ENCODE results near the gene AASDHPPT. TPM values are rescaled to one million over a fixed set of nuclear protein-coding genes. Genes with fewer than 3 reads are reported as not detected.

Gene AASDHPPT
- total RNA-seq, 4 donors from 2014 or later = 23.2 to 59.4 (median 45.2) TPM

DNA sequence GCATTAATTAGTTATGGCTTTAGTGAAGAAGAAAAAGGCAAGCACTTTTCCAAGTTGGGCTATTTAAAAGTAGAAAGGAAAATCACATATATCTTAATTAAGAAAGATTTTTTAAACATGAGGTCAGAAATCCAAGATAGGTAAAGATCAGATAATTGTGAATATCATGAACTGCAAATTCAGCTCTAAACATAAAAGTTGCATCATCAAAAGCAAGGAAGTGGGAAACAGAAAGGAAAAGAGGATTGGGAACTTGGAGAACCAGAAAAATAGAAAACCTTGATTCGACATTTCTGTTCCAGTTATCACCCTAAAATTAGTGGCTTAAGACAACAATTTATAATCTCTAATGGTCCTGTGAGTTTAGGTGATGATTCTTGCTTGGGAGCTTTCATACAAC, 17.8 kb upstream of the AASDHPPT start:
- Histone ChIP-seq H3K4me1 (no peaks in the 10 kb centered on the region), H3K9me3 (no peaks in the 10 kb centered on the region), H3K27me3 (no peaks in the 10 kb centered on the region), H3K27ac (no peak overlapping the region), H3K36me3 (no peaks in the 10 kb centered on the region), H3K4me3 (no peak overlapping the region)
- ATAC-seq (no peak), DNase-seq (no peak)
- intact Hi-C loops (cut with DNase I; ENCODE audit: low total_unique reads) (no loop called here), in situ Hi-C loops (cut with MboI; ENCODE audit: low sequenced_read_pairs in 4 of 4) (no loop called here)
- TF ChIP-seq POLR2A (IDR thresholded peaks at IDR 0.05) = no peak
- TF ChIP-seq, protein P1, sequence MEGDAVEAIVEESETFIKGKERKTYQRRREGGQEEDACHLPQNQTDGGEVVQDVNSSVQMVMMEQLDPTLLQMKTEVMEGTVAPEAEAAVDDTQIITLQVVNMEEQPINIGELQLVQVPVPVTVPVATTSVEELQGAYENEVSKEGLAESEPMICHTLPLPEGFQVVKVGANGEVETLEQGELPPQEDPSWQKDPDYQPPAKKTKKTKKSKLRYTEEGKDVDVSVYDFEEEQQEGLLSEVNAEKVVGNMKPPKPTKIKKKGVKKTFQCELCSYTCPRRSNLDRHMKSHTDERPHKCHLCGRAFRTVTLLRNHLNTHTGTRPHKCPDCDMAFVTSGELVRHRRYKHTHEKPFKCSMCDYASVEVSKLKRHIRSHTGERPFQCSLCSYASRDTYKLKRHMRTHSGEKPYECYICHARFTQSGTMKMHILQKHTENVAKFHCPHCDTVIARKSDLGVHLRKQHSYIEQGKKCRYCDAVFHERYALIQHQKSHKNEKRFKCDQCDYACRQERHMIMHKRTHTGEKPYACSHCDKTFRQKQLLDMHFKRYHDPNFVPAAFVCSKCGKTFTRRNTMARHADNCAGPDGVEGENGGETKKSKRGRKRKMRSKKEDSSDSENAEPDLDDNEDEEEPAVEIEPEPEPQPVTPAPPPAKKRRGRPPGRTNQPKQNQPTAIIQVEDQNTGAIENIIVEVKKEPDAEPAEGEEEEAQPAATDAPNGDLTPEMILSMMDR (IDR thresholded peaks at IDR 0.05 in 4 of 5, conservative IDR thresholded peaks at IDR 0.05 in 1 of 5) = no peak

DNA sequence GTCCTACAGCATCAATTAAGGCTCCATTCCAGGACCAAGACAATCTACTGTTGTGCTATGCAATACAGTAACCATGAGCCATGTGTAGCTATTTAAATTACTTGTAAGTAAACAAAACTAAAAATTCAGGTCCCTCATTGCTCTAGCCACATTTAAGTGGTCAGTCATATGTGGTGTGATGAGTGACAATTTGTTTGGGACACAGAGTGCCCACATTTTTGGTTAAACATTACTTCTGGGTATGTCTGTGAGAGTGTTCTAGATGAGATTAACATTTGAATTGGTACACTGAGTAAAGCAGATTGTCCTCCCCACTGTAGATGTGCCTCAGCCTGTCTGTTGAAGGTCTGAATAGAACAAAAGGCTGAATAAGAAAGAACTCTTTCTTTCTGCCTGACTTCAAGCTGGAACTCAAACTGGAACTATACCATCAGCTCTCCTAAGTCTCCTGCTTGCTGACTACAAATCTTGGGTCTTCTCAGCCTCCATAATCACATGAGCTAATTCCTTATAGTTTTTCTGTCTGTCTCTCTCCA, 16.1 kb upstream of the AASDHPPT start:
- TF ChIP-seq, protein P1 (IDR thresholded peaks at IDR 0.05 in 4 of 5, conservative IDR thresholded peaks at IDR 0.05 in 1 of 5) = no peak
- no peak for TF ChIP-seq POLR2A (IDR thresholded peaks at IDR 0.05)
- DNase-seq (no peak), ATAC-seq (no peak)
- Histone ChIP-seq H3K9me3 (no peaks in the 10 kb centered on the region), H3K4me1 (no peaks in the 10 kb centered on the region), H3K27ac (no peak overlapping the region), H3K4me3 (no peak overlapping the region), H3K27me3 (no peaks in the 10 kb centered on the region), H3K36me3 (no peaks in the 10 kb centered on the region)
- intact Hi-C loops (cut with DNase I; ENCODE audit: low total_unique reads) (no loop called here), in situ Hi-C loops (cut with MboI; ENCODE audit: low sequenced_read_pairs in 4 of 4) (no loop called here)

DNA sequence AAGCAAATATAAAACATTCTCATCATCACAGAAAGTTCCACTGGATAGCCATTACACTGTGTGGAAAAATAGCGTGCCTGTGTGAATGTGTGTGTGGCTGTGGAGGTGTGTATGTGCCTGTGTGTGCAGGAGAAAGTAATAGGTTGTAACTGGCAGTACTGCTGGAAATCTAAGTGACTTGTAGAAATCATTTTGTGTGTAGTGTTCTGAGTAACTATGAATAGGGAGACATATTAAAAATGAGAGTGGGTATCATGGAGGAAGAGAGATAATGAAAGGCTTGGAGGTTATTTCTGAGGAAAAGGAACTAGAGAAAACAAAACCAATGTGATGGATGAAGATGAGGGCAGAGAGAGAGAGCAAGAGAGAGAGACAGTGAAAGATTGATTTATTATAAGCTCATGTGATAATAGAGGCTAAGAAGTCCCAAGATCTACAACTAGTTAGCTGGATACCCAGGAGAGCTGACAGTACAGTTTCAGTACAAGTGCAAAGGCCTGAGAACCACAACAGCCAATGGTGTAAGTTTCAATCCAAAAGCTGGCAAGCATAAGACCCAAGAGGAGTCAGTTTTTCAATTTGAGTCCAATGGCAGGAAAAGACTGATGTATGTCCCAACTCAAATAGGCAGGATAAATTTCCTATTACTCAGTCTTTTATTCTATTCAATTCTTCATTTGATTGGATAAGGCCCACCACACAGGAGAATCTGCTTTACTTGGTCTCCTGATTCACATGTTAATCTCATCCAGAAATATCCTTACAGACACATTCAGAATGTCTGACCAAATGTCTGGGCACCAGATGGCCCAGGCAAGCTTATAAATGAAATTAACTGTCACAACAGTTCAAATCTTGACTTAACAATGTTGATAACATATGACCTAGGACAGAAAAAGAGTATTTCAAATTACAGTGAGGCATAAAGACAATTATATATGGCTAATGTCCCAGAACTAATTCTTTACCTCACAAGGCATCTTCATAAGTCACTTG, 15.2 kb upstream of the AASDHPPT start:
- TF ChIP-seq, protein P1 (IDR thresholded peaks at IDR 0.05 in 4 of 5, conservative IDR thresholded peaks at IDR 0.05 in 1 of 5) = no peak
- TF ChIP-seq POLR2A (IDR thresholded peaks at IDR 0.05) = no peak
- Histone ChIP-seq H3K4me1 (no peaks in the 10 kb centered on the region), H3K36me3 (no peaks in the 10 kb centered on the region), H3K4me3 (no peak overlapping the region), H3K9me3 (no peaks in the 10 kb centered on the region), H3K27ac (no peak overlapping the region), H3K27me3 (no peaks in the 10 kb centered on the region)
- in situ Hi-C loops (cut with MboI; ENCODE audit: low sequenced_read_pairs in 4 of 4) = no loop called here
- ATAC-seq = no peak
- no peak for DNase-seq
- intact Hi-C loops (cut with DNase I; ENCODE audit: low total_unique reads) = no loop called here

DNA sequence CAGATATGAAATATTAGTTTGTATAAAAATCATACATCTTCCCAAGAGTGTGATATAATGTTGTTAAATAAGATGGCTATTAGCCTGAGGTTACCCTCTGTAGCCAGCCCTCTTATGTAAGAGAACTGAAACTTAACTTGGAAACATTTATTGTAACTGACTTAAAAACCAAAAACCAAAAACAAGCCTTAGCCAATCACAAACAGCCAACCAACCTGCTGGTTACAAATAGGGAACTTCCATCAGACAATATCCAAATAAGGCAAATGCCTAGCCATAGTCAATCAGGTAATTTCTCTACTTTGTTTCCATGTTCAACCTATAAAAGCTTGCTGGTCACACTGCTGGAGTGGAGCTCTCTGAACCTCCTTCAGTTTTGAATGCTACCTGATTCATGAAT, 14.5 kb upstream of the AASDHPPT start:
- Histone ChIP-seq H3K9me3 (no peaks in the 10 kb centered on the region), H3K36me3 (no peaks in the 10 kb centered on the region), H3K4me3 (no peak overlapping the region), H3K27ac (no peak overlapping the region), H3K27me3 (no peaks in the 10 kb centered on the region), H3K4me1 (no peaks in the 10 kb centered on the region)
- intact Hi-C loops (cut with DNase I; ENCODE audit: low total_unique reads) (no loop called here), in situ Hi-C loops (cut with MboI; ENCODE audit: low sequenced_read_pairs in 4 of 4) (no loop called here)
- TF ChIP-seq, protein P1 (IDR thresholded peaks at IDR 0.05 in 4 of 5, conservative IDR thresholded peaks at IDR 0.05 in 1 of 5) = no peak
- TF ChIP-seq POLR2A (IDR thresholded peaks at IDR 0.05) = no peak
- DNase-seq (no peak), ATAC-seq (no peak)
